Ascending aorta (tissue), 2 donors: ENCODE measurements around the gene EFR3B. TPM values are rescaled to one million over a fixed set of nuclear protein-coding genes. Genes with fewer than 3 reads are reported as not detected.

Source experiments
- DNase-seq, 2 donors: peaks; one replicate each; pipeline ENCODE4 v3.0.0-alpha.2; 2019; ENCODE audit warnings: low spot score in 2 of 2
- H3K27ac ChIP-seq, 2 donors: fragments of 200-600 bp; sonication (generic); one replicate each; pipeline ENCODE4 v1.5.1; 2016 to 2017; ENCODE audit warnings: mild to moderate bottlenecking in 1 of 2
- H3K27me3 ChIP-seq: fragments of 200-600 bp; sonication (generic); one replicate; pipeline ENCODE4 v1.5.1; 2017
- H3K36me3 ChIP-seq, 2 donors: fragments of 200-600 bp; sonication (generic); one replicate each; pipeline ENCODE4 v1.5.1; 2016
- H3K4me1 ChIP-seq, 2 donors: fragments of 200-600 bp; sonication (generic); one replicate each; pipeline ENCODE4 v1.5.1; 2016 to 2017; ENCODE audit warnings: mild to moderate bottlenecking in 1 of 2
- H3K4me3 ChIP-seq, 2 donors: fragments of 200-600 bp; sonication (generic); one replicate each; pipeline ENCODE4 v1.5.1; 2016 to 2017; ENCODE audit warnings: mild to moderate bottlenecking in 1 of 2
- H3K9me3 ChIP-seq, 2 donors: fragments of 200-600 bp; sonication (generic); one replicate each; pipeline ENCODE4 v1.5.1; 2016
- CTCF ChIP-seq, 3 experiments: fragments of 200-600 bp in 2 of 3; fragments of 450-650 bp in 1 of 3; sonication (generic) in 2 of 3; IDR thresholded peaks; one replicate each; pipeline ENCODE4 v1.5.1; 2016 to 2019; ENCODE audit warnings: antibody characterized with exemption in 3 of 3, mild to moderate bottlenecking in 1 of 3, moderate library complexity in 1 of 3
- intact Hi-C: fragments of 100-400 bp; cut with DNase I; formaldehyde crosslinking; loops from one replicate; pipeline ENCODE4 v1.15.1; 2023
- total RNA-seq: library from RNA; depleted of rRNA; stranded (reverse); fragments of >200 nt; gene quantifications from one replicate; pipeline ENCODE4 v1.1.0, GENCODE V29; 2016

Gene EFR3B
- total RNA-seq, 1 donor from 2014 or later, result 0.32 TPM

DNA sequence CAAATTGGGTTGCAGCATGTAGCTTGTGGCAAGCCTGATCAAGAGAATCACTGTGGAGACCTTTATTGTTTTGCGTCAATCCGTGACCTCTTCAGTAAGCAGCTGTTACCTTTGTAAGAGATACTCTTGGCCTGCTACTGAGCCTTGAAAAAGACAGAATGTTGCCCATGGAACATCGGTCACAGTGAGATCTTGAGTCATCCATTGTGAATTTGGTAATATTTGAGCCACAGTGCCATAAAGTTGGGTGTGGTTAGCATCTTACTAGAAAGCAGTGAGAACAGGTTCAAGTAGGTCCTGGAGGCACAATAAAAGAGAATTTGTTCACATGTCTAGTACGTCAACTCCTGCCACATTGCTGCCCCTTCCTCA lies 12.7 kb upstream of the EFR3B start:
- Histone ChIP-seq H3K27ac (no peak overlapping the region), H3K9me3 (no peaks in the 10 kb centered on the region), H3K4me3 (no peak overlapping the region), H3K27me3 (no peaks in the 10 kb centered on the region), H3K36me3 (no peaks in the 10 kb centered on the region), H3K4me1 (no peaks in the 10 kb centered on the region)
- DNase-seq, result no peak
- intact Hi-C loops, result no loop called here
- no peak for TF ChIP-seq CTCF (IDR thresholded peaks at IDR 0.05)

DNA sequence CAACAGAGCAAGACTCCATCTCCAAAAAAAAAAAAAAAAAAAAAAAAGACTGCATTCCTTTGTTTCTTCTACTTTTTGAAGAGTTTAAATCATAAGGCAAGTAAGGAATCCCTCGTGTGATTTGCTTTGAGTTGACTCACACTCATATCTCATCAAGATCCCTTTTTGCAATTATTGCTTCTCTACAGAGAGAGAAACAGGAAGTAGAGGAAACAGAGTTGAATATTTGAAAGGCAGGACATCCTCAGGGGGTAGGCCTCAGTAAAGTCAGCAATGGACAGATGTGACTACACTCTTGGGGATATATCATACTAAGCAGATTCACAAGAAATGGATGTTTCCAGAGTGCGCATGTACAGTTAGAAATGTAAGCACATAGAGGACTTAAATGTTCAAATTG lies 11.2 kb upstream of the EFR3B start:
- DNase-seq, result no peak
- TF ChIP-seq CTCF (IDR thresholded peaks at IDR 0.05), result no peak
- Histone ChIP-seq H3K4me1 (no peaks in the 10 kb centered on the region), H3K27ac (no peak overlapping the region), H3K4me3 (no peak overlapping the region), H3K27me3 (no peaks in the 10 kb centered on the region), H3K9me3 (no peaks in the 10 kb centered on the region), H3K36me3 (no peaks in the 10 kb centered on the region)
- intact Hi-C loops, result no loop called here

GRCh38 chr2:25032094-25032493 lies 9.8 kb upstream of the EFR3B start:
- TF ChIP-seq CTCF (IDR thresholded peaks at IDR 0.05), result no peak
- intact Hi-C loops, result no loop called here

GRCh38 chr2:25032901-25033300 lies 9.0 kb upstream of the EFR3B start:
- intact Hi-C loops, result no loop called here
- DNase-seq, result no peak
- H3K4me1 ChIP-seq, result no peaks in the 10 kb centered on the region
- no peaks in the 10 kb centered on the region for H3K9me3 ChIP-seq
- no peak overlapping the region for H3K27ac ChIP-seq
- H3K4me3 ChIP-seq, result no peak overlapping the region
- no peaks in the 10 kb centered on the region for H3K36me3 ChIP-seq
- no peak for TF ChIP-seq CTCF (IDR thresholded peaks at IDR 0.05)
- no peaks in the 10 kb centered on the region for H3K27me3 ChIP-seq

More at GRCh38 chr2:25032094-25032493, 9.8 kb upstream of the EFR3B start:
- Histone ChIP-seq H3K4me1 (no peaks in the 10 kb centered on the region), H3K27ac (no peak overlapping the region), H3K36me3 (no peaks in the 10 kb centered on the region), H3K27me3 (no peaks in the 10 kb centered on the region), H3K4me3 (no peak overlapping the region), H3K9me3 (no peaks in the 10 kb centered on the region)
- DNase-seq, result no peak

GRCh38 chr2:25034081-25034480 lies 7.8 kb upstream of the EFR3B start:
- intact Hi-C loops, result no loop called here
- no peak for DNase-seq
- TF ChIP-seq CTCF (IDR thresholded peaks at IDR 0.05), result no peak
- Histone ChIP-seq H3K9me3 (no peaks in the 10 kb centered on the region), H3K27me3 (no peaks in the 10 kb centered on the region), H3K27ac (no peak overlapping the region), H3K4me3 (no peak overlapping the region), H3K4me1 (no peaks in the 10 kb centered on the region), H3K36me3 (no peaks in the 10 kb centered on the region)

DNA sequence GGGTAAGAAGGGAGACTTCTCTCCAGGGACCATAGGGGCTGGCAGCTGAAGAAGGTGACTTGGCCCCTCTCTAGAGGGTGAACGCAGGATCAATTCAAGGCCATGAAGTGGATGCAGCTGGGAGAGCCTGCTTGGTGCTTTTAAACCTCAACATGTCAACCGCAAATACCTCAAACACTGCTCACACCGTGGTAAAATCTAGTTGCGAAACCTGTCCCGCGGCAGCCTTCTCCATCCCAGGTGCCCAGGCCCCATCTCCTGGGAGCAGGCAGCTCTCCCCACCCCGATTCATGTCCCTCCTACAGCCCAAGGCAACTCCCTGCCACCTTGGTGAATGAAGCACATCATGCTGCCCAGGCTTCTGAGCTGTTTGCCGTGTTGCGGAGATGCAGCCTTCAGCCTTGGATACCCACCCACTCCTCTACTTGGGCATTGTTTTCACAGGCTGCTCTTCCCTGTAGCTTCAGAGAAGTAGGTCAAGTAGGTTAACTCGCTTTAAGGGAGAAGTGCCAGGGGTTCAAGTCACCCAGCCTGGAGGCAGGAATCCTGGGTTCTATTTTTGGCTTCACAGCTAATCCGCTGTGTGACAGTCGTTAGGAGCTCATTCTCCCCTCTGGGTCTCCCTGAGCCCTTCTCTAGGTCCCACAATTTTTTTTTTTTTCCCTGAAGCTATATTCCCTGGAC lies 6.2 kb upstream of the EFR3B start:
- no peaks in the 10 kb centered on the region for H3K9me3 ChIP-seq
- no peak for DNase-seq
- intact Hi-C loops, result no loop called here
- no peak overlapping the region for H3K4me3 ChIP-seq
- H3K4me1 ChIP-seq, result no peaks in the 10 kb centered on the region
- H3K36me3 ChIP-seq, result no peaks in the 10 kb centered on the region
- H3K27ac ChIP-seq, result no peak overlapping the region
- H3K27me3 ChIP-seq, result no peaks in the 10 kb centered on the region
- TF ChIP-seq CTCF (IDR thresholded peaks at IDR 0.05), result no peak
